GM12872 (cell line): ENCODE measurements around the gene WDR62.

Experiments used
- CTCF ChIP-seq: IDR thresholded peaks from 3 replicates; pipeline ENCODE4 v1.5.1; 2011; ENCODE audit warnings: low read depth, mild to moderate bottlenecking, low read length, moderate library complexity; ENCODE audit not compliant: insufficient read depth

The WDR62 gene

GRCh38 chr19:36027696-36028095 is 27.0 kb upstream of the WDR62 start:
- no peak for TF ChIP-seq CTCF

DNA sequence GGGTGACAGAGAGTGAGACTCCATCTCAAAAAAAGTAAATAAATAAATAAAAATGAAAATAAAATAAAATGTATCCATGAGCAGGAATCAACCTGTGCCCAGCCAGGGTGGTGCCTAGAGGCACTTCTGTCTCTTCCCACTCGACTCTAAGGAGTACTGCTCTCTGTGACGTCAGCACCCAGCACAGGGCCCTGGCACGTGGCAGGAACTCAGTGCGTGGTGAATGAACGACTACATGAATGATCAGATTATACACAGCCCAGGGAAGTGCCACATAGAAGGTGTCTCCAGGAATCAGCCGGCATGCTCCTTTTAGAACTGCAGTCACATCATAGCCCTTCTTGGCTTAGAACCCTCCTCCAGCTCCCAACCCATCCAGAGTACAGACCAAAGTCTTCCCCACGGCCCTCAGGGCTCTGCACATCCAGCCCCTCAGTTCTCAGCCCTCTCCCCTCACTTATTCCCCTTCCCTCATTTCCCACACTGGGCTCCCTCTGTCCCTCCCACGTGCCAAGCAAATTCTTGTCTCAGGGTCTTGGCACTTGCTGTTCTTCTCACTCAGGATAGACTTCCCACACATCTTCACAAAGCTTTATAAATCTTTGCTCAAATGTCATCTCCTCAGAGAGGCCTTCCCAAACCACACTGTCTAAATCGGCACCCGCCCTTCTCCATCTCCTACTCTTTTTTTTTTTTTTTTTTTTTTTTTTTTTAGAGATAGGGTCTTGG is 26.2 kb upstream of the WDR62 start:
- TF ChIP-seq CTCF = no peak

DNA sequence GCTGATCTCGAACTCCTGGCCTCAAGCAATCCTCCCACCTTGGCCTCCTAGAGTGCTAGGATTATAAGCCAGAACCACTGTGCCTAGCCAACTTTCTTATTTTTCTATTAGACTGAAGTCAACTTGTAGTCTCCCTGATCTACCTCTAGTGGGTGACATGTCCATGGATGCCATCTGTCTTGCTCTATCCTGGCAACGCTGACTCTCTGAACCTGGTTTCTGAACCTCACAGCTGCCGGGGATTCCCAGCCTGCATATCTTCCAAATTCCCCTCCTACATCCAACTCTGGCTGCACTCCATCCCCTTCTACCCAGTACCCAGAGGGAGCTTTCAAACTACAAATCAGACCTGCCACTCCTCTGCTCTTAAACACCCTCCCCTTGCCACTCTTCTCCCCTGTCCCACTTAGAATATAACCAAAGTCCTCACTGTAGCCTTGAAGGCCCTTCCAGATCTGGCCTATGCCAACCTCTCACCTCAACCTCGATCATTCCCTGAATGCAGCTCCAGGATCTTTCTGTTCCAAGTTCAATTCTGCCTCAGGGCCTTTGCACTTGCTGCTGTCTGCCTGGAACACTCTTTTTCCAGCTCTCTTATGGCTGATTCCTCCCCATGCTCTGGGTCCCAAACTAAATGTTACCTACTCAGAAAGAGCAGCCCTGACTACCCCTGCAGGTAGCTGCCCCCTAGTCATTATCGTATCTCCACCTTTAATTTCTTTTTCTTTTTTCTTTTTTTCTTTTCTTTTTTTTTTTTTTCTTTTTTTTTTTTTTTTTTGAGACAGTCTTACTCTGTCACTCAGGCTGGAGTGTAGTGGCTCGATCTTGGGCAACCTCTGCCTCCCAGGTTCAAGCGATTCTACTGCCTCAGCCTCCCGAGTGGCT is 24.2 kb upstream of the WDR62 start:
- peak; percentile 31; the same call in 2 of the 3 replicates for TF ChIP-seq CTCF

GRCh38 chr19:36031308-36031707 is 23.4 kb upstream of the WDR62 start:
- TF ChIP-seq CTCF = no peak

GRCh38 chr19:36032251-36033104 is 22.2 kb upstream of the WDR62 start, which contains the start of gene CLIP3:
TSS of gene CLIP3 (minus strand) at chr19:36032873. CDS start at chr19:36032357, 516 bp downstream.
- TF ChIP-seq CTCF = no peak

DNA sequence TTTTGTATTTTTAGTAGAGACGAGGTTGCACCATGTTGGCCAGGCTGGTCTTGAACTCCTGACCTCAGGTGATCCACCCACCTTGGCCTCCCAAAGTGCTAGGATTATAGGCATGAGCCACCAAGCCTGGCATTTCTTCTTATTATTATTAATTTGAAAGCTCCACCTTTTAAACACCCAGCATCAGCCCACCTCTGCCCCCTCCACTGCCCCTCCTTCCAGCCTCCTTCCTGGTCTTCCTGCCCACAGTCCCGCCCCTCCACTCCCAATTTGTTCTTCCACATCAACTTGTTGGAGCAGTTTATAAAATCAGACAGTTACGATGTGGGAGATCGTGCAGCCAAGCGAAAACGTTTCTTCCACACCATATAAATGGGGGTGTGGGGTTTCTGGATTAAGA is 14.2 kb upstream of the WDR62 start:
- no peak for TF ChIP-seq CTCF

- TF ChIP-seq CTCF = no peak
These were observed 12.9 kb upstream of the WDR62 start for GRCh38 chr19:36041831-36042230.
